ENCODE measurements around the gene RELN. TPM values are rescaled to one million over a fixed set of nuclear protein-coding genes. Genes with fewer than 3 reads are reported as not detected.
A peak's percentile ranks its signal among the peaks of the same experiment; 100 is the strongest.

The RELN gene
- total RNA-seq, 1 experiment from 2014 or later, result 0.02 TPM

GRCh38 chr7:103714376-103714927 lies 275.0 kb downstream of the RELN start:
- no peak overlapping the region for H3K4me2 ChIP-seq (ENCODE audit: insufficient read depth, insufficient read length, low read length)
- no peak overlapping the region for H2BK12ac ChIP-seq (ENCODE audit: insufficient read length, low read depth, low read length)
- Mint-ChIP-seq H3K27ac (peak overlapping the region in 1 of 3 experiments; percentile 83; a peak in 1 of 7 replicates), H3K4me1 (no peaks in the 10 kb centered on the region), H3K36me3 (ENCODE audit: insufficient read depth in 1 of 3, low read depth in 3 of 3) (no peaks in the 10 kb centered on the region), H3K4me3 (no peak overlapping the region), H3K27me3 (ENCODE audit: low read depth) (no peaks in the 10 kb centered on the region; the same call in 1 of the 2 replicates), H3K9me3 (no peaks in the 10 kb centered on the region)
- H3K79me1 ChIP-seq (ENCODE audit: insufficient read depth, low read depth, low read length, poor library complexity, severe bottlenecking), result no peaks in the 10 kb centered on the region
- no peak overlapping the region for H3K4ac ChIP-seq (ENCODE audit: low read depth, low read length)
- H3K56ac ChIP-seq (ENCODE audit: insufficient read length, low read depth, low read length), result no peak overlapping the region
- no peak overlapping the region for H2AK5ac ChIP-seq (ENCODE audit: insufficient read length, low read length)
- no peak overlapping the region for H3T11ph ChIP-seq (ENCODE audit: low read length)
- H3K23ac ChIP-seq (ENCODE audit: insufficient read length, low read depth, low read length), result no peak overlapping the region
- no peak overlapping the region for H3K18ac ChIP-seq (ENCODE audit: insufficient read length, low read depth, low read length)
- no peak overlapping the region for H2BK120ac ChIP-seq (ENCODE audit: low read depth, low read length, poor library complexity, severe bottlenecking)
- H4K8ac ChIP-seq (replicated peaks; ENCODE audit: insufficient read length, low read depth, low read length), result no peak overlapping the region
- no peaks in the 10 kb centered on the region for H3K23me2 ChIP-seq (ENCODE audit: insufficient read length, low read depth, low read length, poor library complexity, severe bottlenecking)
- H2AFZ ChIP-seq (ENCODE audit: low read length), result no peak overlapping the region
- no peaks in the 10 kb centered on the region for H3K9me3 ChIP-seq (ENCODE audit: control insufficient read depth, low read depth, low read length)
- peak overlapping the region; percentile 4 for H4K5ac ChIP-seq (ENCODE audit: insufficient read length, low read depth, low read length)
- no peaks in the 10 kb centered on the region for H4K20me1 ChIP-seq (ENCODE audit: control insufficient read depth, insufficient read depth, insufficient read length)
- H2BK15ac ChIP-seq (ENCODE audit: low read depth, low read length), result no peak overlapping the region
- H3K79me2 ChIP-seq (ENCODE audit: insufficient read depth, low read length), result no peaks in the 10 kb centered on the region
- H2BK20ac ChIP-seq (ENCODE audit: low read depth, low read length, poor library complexity, severe bottlenecking), result no peak overlapping the region
- H3K14ac ChIP-seq (ENCODE audit: insufficient read depth, low read length), result no peak overlapping the region
- H3K27me3 ChIP-seq (ENCODE audit: insufficient read depth, low read length), result no peaks in the 10 kb centered on the region
- H3K9ac ChIP-seq (ENCODE audit: extremely low read depth, insufficient read length, low read length), result no peak overlapping the region
- no peak overlapping the region for H3K27ac ChIP-seq (ENCODE audit: insufficient read length, low read depth, low read length)
- H3K4me1 ChIP-seq (ENCODE audit: insufficient read depth, low read length), result no peaks in the 10 kb centered on the region
- no peak for TF ChIP-seq CTCF (conservative IDR thresholded peaks at IDR 0.05)
- H4K91ac ChIP-seq (ENCODE audit: insufficient read length, low read depth, low read length), result no peak overlapping the region
- H2BK5ac ChIP-seq (ENCODE audit: insufficient read length, low read length), result no peak overlapping the region
- no peak for DNase-seq
- no CpG with 5 or more reads among the region's 9 CpGs for WGBS (ENCODE audit: extremely low coverage, insufficient read length, low lambda C conversion rate)

Data from H9 (cell line).